GM19324 (cell line): ENCODE measurements around the gene UACA.

Experiments used
- ATAC-seq: cut with Tn5 transposase; IDR thresholded peaks from one replicate; pipeline ENCODE4 v1.9.1; 2021; ENCODE audit warnings: mild to moderate bottlenecking, moderate library complexity; ENCODE audit not compliant: unreplicated experiment, low FRiP score

Gene UACA

DNA sequence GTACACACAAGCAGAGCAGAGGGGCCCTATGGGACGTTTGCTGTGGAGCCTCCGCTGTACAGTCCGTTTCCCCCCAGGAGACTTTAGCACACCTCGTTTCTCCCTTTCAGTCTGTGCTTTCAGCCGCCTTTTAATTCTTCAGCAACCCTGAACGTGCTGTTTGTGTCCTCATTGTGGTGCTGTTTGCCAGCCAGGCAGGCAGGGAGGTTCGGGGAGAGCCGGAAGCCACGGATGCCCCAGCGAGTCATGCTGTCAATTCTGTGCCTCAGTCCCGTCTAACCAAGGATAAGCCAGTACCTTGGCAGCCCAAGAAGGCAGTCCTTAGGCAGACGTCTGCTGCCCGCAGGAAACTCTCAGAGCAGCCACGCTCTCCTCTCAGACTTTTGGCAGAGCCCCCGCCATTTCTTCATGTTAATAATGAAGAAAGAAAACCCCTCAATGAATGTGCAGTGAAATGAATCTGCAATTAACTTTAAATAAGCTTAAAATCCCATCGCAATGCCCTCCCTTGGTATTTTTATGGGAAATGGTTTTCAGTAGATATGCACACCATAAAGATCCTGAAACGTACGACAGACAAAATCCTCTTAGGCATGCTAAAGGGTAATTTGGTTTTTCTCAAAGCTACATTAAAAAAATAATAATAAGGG, 158.6 kb downstream of the UACA start:
- no peak for ATAC-seq
